Measurements from ENCODE around the gene CCNE1.

- TF ChIP-seq CTCF (IDR thresholded peaks at IDR 0.05) (no peak), POLR2A (IDR thresholded peaks at IDR 0.05) (no peak)
Measured at GRCh38 chr19:29832801-29833200, 21.0 kb downstream of the CCNE1 start.
